ENCODE results near the gene INSL4. TPM values are rescaled to one million over a fixed set of nuclear protein-coding genes. Genes with fewer than 3 reads are reported as not detected.

Gene INSL4
- total and polyA plus RNA-seq, 2 of the 4 experiments (the other 2 are of a cell fraction) = 0.03 TPM; not detected in 1

DNA sequence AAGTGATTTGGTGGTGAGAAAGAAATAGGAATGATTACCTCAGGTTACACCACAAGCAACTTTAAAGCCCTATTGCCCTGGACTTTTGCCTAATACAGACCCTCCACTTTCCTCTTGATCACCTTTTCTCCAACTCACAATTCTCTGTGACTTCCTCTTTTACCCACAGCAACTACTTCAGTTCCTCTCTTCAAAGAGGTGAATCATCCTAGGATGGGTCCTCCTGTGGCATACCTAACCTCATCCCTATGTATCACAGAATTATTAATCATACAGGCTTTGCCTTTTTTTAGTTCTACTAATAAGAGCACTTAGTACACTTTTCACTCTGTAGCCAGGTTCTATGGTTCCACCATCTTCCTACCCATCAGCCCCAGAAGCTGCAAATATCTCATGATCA, 26.1 kb upstream of the INSL4 start:
- ChIA-PET POLR2A (ENCODE audit: unreplicated experiment) (no interaction called here), CTCF (no interaction called here)
- dilution Hi-C loops (cut with HindIII; ENCODE audit: low sequenced_read_pairs, unreplicated experiment) = no loop called here
- H3K4me1 ChIP-seq (ENCODE audit: control insufficient read depth, insufficient read depth, low read length) = no peaks in the 10 kb centered on the region
- no peak overlapping the region for H2BK120ac ChIP-seq (ENCODE audit: low read depth, low read length)
- peaks cover 5% of the 10 kb centered on the region; the same call in 1 of the 2 replicates for H3K27me3 ChIP-seq (ENCODE audit: control insufficient read depth, insufficient read depth, low read length)
- no peak overlapping the region for H3K9ac ChIP-seq (ENCODE audit: low read depth, low read length)
- no peaks in the 10 kb centered on the region for H3K9me3 ChIP-seq (ENCODE audit: control insufficient read depth, insufficient read depth, low read length)
- no peak overlapping the region for H3K27ac ChIP-seq (ENCODE audit: insufficient read depth, low read length)
- no TSS peak for BruUV-seq (replicated peaks)
- in situ Hi-C loops (cut with MboI; ENCODE audit: low sequenced_read_pairs) = no loop called here
- no peak overlapping the region for H2AK9ac ChIP-seq (replicated peaks; ENCODE audit: low read depth, low read length, poor library complexity)
- H3K4me3 ChIP-seq (ENCODE audit: insufficient read depth, low read depth, low read length) = no peak overlapping the region
- no peak for DNase-seq
- no peak overlapping the region for H2BK5ac ChIP-seq (ENCODE audit: low read depth, low read length, poor library complexity, severe bottlenecking)
- H3K9me1 ChIP-seq (ENCODE audit: insufficient read depth, low read length) = no peaks in the 10 kb centered on the region
- no peak overlapping the region for H2BK15ac ChIP-seq (ENCODE audit: low read depth, low read length)
- H3K79me1 ChIP-seq (ENCODE audit: low read depth in 1 of 2, low read length in 2 of 2) = no peaks in the 10 kb centered on the region
- H2BK20ac ChIP-seq (ENCODE audit: low read depth, low read length) = no peak overlapping the region
- H3K4me2 ChIP-seq (ENCODE audit: low read depth, low read length) = no peak overlapping the region
- H3K56ac ChIP-seq (ENCODE audit: extremely low read depth, insufficient read depth, low read length) = no peak overlapping the region
- intact Hi-C loops (cut with micrococcal nuclease) = no loop called here
- no peak overlapping the region for H4K91ac ChIP-seq (ENCODE audit: insufficient read depth, low read depth, low read length)
- no peak for TF ChIP-seq BHLHE40 (IDR thresholded peaks at IDR 0.05; ENCODE audit: low read depth, low read length)
- no peak for TF ChIP-seq SMC3 (IDR thresholded peaks at IDR 0.05; ENCODE audit: low read depth, low read length)
- TF ChIP-seq MAFK (IDR thresholded peaks at IDR 0.05; ENCODE audit: low read depth, low read length) = no peak
- TF ChIP-seq CEBPB (IDR thresholded peaks at IDR 0.05; ENCODE audit: low read depth, low read length) = no peak
- no peak for TF ChIP-seq POLR2A (IDR thresholded peaks at IDR 0.05; ENCODE audit: low read depth, low read length)
- no peak for TF ChIP-seq RFX5 (IDR thresholded peaks at IDR 0.05; ENCODE audit: low read depth, low read length)
- TF ChIP-seq MXI1 (IDR thresholded peaks at IDR 0.05; ENCODE audit: borderline replicate concordance, low read depth, low read length) = no peak
- no peak for TF ChIP-seq MAZ (IDR thresholded peaks at IDR 0.05; ENCODE audit: borderline replicate concordance, low read depth, low read length)
- TF ChIP-seq FOS (IDR thresholded peaks at IDR 0.05; ENCODE audit: low read depth, low read length) = no peak
- TF ChIP-seq, protein P1, sequence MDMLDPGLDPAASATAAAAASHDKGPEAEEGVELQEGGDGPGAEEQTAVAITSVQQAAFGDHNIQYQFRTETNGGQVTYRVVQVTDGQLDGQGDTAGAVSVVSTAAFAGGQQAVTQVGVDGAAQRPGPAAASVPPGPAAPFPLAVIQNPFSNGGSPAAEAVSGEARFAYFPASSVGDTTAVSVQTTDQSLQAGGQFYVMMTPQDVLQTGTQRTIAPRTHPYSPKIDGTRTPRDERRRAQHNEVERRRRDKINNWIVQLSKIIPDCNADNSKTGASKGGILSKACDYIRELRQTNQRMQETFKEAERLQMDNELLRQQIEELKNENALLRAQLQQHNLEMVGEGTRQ (IDR thresholded peaks at IDR 0.05; ENCODE audit: low read depth, low read length) = no peak
- TF ChIP-seq, protein P2, sequence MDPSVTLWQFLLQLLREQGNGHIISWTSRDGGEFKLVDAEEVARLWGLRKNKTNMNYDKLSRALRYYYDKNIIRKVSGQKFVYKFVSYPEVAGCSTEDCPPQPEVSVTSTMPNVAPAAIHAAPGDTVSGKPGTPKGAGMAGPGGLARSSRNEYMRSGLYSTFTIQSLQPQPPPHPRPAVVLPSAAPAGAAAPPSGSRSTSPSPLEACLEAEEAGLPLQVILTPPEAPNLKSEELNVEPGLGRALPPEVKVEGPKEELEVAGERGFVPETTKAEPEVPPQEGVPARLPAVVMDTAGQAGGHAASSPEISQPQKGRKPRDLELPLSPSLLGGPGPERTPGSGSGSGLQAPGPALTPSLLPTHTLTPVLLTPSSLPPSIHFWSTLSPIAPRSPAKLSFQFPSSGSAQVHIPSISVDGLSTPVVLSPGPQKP (IDR thresholded peaks at IDR 0.05; ENCODE audit: borderline replicate concordance, low read depth, low read length) = no peak
- no peak for TF ChIP-seq CHD1 (IDR thresholded peaks at IDR 0.05; ENCODE audit: low read depth, low read length)
- no peak for TF ChIP-seq RCOR1 (IDR thresholded peaks at IDR 0.05; ENCODE audit: insufficient replicate concordance, low read length)
- no peak for TF ChIP-seq RAD21 (IDR thresholded peaks at IDR 0.05; ENCODE audit: low read length)
- TF ChIP-seq, protein P3, sequence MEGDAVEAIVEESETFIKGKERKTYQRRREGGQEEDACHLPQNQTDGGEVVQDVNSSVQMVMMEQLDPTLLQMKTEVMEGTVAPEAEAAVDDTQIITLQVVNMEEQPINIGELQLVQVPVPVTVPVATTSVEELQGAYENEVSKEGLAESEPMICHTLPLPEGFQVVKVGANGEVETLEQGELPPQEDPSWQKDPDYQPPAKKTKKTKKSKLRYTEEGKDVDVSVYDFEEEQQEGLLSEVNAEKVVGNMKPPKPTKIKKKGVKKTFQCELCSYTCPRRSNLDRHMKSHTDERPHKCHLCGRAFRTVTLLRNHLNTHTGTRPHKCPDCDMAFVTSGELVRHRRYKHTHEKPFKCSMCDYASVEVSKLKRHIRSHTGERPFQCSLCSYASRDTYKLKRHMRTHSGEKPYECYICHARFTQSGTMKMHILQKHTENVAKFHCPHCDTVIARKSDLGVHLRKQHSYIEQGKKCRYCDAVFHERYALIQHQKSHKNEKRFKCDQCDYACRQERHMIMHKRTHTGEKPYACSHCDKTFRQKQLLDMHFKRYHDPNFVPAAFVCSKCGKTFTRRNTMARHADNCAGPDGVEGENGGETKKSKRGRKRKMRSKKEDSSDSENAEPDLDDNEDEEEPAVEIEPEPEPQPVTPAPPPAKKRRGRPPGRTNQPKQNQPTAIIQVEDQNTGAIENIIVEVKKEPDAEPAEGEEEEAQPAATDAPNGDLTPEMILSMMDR (conservative IDR thresholded peaks at IDR 0.05; ENCODE audit: low read depth, low read length) = no peak
- no peak for TF ChIP-seq NFE2L2 (IDR thresholded peaks at IDR 0.05; ENCODE audit: low read depth, low read length)
- no peak overlapping the region for H3K4ac ChIP-seq (ENCODE audit: low read depth, low read length)
- no peak overlapping the region for H2AK5ac ChIP-seq (ENCODE audit: low read depth, low read length)
- no peak overlapping the region for H3K14ac ChIP-seq (replicated peaks; ENCODE audit: low read depth, low read length)
- H4K20me1 ChIP-seq (ENCODE audit: insufficient read depth, low read length) = no peaks in the 10 kb centered on the region
- no peak for ATAC-seq (ENCODE audit: low read depth)
- no peak overlapping the region for H4K8ac ChIP-seq (ENCODE audit: low read depth in 2 of 2, low read length in 2 of 2)
- H3K18ac ChIP-seq (ENCODE audit: low read depth, low read length) = no peak overlapping the region
- H3K23ac ChIP-seq (ENCODE audit: low read depth, low read length) = no peak overlapping the region
- no peaks in the 10 kb centered on the region for H3K36me3 ChIP-seq (ENCODE audit: control insufficient read depth, insufficient read depth, low read length)
- no peak overlapping the region for H4K5ac ChIP-seq (ENCODE audit: low read depth, low read length)
- H2AFZ ChIP-seq (replicated peaks; ENCODE audit: low read length, poor library complexity) = no peak overlapping the region
